AG08396 (cell line): ENCODE results near the gene RAB30.
"Not testable (repeated sequence)": the region's sequence is repeated elsewhere in the genome, so short reads cannot be mapped to it uniquely, and the experiment has no call there.

Experiments used
- DNase-seq: peaks from one replicate; pipeline ENCODE4 v3.0.0; 2012; ENCODE audit warnings: low spot score, mixed read lengths

RAB30 gene

DNA sequence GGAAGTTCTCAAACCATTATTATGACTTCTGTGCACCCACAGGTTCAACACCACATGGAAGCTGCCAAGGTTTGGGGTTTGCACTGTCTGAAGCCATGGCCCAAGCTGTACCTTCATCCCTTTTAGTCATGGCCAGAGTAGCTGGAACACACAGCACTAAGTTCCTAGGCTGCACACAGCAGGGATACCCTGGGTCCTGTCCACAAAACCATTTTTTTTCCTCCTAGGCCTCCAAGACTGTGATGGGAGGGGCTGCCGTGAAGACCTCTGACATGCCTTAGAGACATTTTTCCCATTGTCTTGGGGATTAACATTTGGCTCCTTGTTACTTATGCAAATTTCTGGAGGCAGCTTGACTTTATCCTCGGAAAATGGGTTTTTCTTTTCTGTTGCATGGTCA is 127.5 kb downstream of the RAB30 start:
- DNase-seq, result no peak

DNA sequence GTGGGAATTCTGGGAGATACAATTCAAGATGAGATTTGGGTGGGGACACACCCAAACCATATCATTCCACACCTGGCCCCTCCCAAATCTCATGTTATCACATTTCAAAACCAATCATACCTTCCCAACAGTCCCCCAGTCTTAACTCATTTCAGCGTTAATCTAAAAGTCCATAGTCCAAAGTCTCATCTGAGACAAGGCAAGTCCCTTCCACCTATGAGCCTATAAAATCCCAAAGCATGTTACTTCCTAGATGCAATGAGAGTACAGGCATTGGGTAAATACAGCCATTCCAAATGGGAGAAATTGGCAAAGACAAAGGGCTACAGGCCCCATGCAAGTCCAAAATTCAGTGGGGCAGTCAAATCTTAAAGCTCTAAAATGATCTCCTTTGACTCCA is 128.3 kb downstream of the RAB30 start:
- DNase-seq, result not testable (repeated sequence)

DNA sequence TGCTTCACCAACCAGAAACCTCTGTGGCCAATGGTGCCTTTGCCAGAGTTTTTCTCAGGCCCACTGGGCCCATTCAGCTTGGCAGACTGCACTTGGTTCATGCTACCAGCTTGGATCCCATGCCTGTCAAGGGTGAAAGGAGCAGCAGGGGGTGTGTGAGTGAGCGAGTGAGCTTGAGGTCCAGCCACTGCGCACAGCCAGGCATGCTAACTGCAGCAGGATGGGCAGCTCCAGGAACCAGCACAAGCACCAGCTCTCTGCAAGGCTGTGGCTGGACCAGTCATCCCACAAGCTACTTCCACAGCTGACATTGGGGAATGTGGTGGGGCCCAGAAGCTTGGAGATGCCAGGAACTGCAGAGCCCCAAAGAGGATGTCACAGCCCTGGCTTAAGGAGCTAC is 129.3 kb downstream of the RAB30 start:
- no peak for DNase-seq

DNA sequence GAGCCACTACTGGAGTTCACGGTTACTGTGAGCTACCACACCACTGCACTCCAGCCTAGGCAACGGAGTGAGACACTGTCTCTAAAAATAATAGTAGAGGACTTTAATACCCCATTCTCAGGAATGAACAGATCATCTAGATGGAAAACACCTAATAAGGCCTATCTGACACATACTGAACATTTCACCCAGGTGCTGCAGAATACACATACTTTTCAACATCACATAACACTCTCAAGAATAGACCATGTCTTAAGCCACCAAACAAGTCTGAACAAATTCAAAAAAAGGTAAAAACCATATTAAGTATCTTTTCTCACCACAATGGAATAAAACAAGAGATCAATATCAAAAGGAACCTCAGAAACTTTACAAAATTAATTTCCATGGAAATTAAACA is 132.2 kb downstream of the RAB30 start:
- DNase-seq, result no peak

DNA sequence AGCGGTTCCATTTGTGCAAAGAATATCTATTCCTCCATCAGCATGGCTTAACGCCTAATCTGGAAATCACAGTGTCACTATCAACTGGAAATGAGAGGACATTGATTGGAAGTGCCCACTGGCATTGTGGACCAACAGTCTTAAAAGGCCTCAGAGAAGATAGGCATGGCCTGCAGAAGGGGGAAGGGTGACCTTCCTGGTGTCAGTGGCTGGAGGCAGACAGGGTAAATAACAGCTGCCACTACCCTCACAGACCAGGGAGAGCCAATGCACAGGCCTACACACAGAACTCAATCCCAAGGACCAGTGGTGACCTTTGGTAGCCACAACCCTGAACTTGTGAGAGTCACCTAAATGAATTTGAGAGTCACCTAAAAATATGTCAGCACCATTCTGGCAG is 134.1 kb downstream of the RAB30 start:
- DNase-seq, result no peak

DNA sequence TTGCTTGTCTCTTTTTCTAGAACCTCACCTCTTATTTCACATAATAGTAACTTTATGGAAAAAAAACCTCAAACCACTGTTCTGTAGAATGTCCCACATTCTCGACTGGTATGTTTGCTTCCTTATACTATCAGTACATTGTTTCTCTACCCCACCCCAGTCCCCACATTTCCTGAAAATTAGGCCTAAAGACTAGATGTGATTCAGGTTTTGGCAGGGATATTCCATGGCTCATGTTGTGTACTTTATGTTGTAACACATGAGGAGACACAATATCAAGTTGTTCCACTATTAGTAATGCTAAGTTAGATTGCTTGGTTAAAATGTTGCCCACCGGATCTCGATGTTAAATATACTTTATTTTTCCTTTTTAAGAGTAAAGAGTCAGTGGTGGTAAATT is 135.4 kb downstream of the RAB30 start:
- no peak for DNase-seq

DNA sequence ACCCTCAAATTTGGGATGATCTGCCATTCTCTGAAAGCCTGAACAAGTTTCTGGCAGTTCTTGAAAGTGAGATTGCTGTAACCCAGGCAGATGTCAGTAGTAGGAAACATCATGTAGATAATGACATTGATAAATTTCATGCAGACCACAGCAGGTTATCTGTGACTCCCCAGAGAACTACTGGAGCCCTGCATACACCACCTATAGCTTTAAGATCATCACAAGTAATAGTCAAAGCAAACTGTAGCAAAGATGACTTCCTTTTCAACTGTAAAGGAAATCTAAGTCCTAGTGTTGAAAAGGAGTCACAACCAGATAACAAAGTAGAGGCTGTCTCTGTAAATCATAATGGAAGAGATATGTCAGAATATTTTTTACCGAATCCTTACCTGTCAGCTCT is 139.1 kb downstream of the RAB30 start:
- DNase-seq, result no peak

DNA sequence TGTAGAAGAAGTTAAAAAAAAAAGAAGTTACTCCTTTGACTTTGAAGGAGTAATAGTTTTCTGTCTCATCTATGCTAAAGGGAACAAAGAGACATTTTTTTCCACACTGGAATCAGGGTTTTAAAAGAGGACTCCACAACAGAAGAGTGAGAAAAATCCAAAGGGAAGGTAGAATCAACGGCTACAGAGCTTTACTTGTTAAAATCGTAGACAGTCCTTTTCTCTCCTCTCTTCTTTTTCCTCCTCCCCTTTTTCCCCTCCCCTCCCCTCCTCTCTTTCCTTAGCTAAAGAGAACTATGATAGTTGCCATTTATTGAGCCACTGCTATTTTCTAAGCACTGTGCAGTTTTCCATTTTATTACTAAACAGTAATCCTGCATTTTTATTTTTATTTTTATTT is 141.0 kb downstream of the RAB30 start:
- no peak for DNase-seq

DNA sequence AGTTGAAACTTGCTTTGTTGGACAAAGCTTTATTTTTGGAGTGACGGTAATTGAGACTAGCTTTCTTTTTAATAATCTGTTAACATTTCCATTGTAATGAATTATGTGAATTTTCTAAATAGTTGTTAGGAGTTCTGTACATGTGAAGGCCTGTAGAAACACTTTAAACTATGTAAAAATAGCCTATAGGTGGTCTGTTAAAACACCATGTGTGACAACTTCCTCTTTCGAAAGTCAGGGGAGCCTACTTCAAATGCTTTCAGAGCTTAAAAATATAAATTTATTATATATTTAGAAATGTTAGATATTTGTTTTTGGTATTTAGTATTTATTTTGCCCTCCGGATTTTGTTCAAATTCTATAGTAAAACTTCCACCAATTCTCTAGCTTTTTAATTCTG is 141.5 kb downstream of the RAB30 start:
- DNase-seq, result no peak

DNA sequence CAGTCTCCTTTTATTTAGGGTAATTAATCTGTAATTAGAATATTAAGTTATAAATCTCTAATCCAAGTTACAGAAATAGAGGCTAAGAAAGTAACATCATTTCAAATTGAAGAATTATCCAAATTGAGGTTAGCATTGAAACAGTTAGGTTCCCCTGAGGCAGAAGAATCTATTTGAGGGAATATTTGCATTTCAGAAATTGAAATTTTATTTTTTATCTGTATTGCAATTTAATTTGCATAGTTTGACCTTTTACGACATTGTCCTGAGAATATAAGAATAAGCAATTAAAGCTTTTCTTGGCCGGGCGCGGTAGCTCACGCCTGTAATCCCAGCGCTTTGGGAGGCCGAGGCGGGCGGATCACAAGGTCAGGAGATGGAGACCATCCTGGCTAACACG is 142.6 kb downstream of the RAB30 start:
- DNase-seq, result no peak

DNA sequence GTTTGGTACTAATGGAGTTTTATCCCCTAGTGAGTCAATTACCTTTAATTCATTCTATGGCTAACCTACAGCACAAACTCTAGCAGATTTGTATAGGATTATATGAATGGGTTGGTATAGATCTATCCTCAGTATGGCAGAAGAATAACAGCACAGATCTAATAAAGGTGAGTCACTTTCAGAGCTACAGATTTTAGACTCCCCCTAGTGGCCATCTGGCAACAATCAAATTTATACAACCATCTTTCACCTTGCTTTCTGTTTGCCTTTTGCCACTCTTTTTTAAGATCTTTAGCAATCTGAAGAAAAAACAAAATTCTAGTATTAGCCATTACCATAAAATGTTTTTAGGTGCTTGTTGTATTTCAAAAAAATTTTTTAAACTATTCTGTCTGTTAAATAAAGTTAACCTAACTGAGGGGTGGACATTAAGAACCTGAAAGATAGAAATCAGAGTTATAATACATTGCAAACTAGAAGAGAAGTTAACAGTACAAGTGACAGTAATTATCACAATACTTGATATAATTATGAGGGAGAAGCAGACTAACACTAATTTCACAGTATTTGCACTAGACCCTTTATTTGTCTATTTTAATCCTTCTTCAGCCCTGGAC is 144.3 kb downstream of the RAB30 start:
- DNase-seq, result peak; percentile 47

DNA sequence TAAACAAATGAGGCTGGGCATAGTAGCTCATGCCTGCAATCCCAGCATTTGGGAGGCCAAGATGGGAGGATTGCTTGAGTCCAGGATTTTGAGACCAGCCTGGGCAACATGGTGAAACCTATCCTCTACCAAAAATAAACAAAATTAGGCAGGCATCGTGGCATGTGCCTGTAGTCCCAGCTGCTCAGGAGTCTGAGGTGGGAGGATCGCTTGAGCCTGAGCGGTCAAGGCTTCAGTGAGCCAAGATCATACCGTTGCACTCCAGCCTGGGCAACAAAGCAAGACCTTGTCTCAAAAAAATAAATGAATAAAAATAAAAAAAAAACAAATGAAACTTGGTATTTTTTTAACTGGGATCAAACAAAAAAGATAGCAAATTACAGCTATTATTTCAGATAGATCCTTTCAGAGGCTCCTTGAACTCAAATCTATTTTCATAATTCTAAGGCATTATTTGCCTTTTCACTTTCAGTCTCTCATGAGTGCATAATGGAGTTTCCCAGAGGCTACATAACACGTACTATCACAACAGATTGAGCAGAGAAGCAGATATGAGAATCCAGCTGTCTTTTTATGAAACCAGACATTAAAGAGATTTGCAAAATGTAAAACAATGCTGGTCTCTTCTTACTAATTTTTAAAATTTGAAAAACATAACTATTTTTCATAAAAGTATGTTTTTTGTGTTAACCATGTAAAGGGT is 147.0 kb downstream of the RAB30 start:
- no peak for DNase-seq
